GM12875 (cell line): ENCODE results near the gene TMEM138.
"Not testable (repeated sequence)": the region's sequence is repeated elsewhere in the genome, so short reads cannot be mapped to it uniquely, and the experiment has no call there.

ENCODE experiments used
- H3K4me3 ChIP-seq: one replicate; pipeline ENCODE4 v1.5.1; 2011; ENCODE audit warnings: low read depth, low read length, control low read depth
- TF ChIP-seq, protein P1 (sequence below): IDR thresholded peaks from 2 replicates; pipeline ENCODE4 v1.5.1; 2011; ENCODE audit warnings: low read depth, mild to moderate bottlenecking, control low read depth, inconsistent platforms, low read length, moderate library complexity, borderline replicate concordance; ENCODE audit not compliant: insufficient read depth

TMEM138 gene

DNA sequence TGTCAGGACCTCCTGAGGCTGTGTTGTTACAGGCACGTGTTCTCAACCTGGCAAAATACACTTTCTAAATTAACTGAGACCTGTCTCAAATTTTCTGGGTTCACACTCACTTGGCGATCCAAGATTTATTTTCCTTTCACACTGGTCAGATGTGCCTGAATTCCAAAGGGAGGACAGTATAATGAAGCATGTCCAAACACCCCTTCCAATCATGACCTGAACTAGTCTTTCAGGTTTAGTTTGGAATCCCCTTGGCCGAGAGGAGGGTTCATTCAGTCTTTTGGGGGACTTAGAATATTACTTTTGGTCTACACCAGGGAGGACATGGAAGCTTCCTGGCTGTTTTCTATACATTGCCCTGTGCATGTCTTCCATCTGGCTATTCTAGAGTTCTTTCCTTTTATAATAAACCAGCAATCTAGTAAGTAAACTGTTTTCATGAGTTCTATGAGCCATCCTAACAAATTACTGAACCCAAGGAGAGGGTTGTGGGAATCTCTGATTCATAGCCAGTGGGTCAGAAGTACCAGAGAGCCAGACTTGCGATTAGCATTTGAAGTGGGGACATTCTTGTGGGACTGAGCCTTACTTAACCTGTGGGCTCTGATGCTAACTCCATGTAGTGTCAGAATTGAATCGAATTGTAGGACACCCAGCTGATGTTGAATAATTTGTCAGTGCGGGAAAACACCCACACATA is 15.4 kb downstream of the TMEM138 start:
- TF ChIP-seq, protein P1, sequence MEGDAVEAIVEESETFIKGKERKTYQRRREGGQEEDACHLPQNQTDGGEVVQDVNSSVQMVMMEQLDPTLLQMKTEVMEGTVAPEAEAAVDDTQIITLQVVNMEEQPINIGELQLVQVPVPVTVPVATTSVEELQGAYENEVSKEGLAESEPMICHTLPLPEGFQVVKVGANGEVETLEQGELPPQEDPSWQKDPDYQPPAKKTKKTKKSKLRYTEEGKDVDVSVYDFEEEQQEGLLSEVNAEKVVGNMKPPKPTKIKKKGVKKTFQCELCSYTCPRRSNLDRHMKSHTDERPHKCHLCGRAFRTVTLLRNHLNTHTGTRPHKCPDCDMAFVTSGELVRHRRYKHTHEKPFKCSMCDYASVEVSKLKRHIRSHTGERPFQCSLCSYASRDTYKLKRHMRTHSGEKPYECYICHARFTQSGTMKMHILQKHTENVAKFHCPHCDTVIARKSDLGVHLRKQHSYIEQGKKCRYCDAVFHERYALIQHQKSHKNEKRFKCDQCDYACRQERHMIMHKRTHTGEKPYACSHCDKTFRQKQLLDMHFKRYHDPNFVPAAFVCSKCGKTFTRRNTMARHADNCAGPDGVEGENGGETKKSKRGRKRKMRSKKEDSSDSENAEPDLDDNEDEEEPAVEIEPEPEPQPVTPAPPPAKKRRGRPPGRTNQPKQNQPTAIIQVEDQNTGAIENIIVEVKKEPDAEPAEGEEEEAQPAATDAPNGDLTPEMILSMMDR = no peak
- H3K4me3 ChIP-seq = no peak overlapping the region

DNA sequence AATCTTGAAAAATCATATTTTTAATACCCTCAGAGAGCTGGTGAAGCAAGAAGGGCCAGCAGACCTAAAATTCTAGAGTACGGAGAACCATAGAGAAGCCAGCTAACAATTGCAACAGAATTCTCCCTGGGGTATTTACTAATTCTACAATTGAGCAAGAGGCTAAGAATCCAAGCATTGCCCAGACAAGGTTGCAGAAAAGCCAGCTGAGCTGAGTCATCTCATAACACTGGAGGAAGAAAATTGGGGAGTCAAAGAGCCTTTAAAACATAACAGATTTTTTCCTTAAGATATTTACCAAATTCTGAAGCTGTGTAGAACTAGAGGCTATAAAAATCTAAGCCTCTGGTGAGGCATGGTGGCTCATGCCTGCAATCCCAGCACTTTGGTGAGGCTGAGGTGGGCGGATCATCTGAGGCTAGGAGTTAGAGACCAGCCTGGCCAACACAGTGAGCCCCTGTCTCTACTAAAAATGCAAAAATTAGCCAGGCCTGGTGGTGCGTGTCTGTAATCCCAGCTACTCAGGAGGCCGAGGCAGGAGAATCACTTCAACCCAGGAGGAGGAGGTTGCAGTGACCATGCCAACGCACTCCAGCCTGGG is 16.6 kb downstream of the TMEM138 start:
- no peak overlapping the region for H3K4me3 ChIP-seq
- TF ChIP-seq, protein P1 = no peak

- no peak overlapping the region for H3K4me3 ChIP-seq
- TF ChIP-seq, protein P1 = no peak
These were observed 18.7 kb downstream of the TMEM138 start for GRCh38 chr11:61380884-61381283.

DNA sequence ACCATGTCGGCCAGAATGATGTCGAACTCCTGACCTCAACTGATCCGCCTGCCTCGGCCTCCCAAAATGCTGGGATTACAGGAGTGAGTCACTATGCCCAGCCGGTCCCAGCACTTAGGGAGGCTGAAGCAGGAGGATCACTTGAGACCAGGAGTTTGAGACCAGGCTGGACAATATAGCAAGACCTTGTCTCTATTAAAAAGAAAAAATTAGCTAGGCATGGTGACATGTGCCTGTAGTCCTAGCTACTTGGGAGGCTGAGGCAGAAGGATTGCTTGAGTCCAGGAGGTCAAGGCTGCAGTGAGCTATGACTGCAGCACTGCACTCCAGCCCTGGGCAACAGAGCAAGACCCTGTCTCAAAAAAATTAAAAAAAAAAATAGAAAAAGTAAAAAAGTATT is 21.7 kb downstream of the TMEM138 start:
- H3K4me3 ChIP-seq = not testable (repeated sequence)

DNA sequence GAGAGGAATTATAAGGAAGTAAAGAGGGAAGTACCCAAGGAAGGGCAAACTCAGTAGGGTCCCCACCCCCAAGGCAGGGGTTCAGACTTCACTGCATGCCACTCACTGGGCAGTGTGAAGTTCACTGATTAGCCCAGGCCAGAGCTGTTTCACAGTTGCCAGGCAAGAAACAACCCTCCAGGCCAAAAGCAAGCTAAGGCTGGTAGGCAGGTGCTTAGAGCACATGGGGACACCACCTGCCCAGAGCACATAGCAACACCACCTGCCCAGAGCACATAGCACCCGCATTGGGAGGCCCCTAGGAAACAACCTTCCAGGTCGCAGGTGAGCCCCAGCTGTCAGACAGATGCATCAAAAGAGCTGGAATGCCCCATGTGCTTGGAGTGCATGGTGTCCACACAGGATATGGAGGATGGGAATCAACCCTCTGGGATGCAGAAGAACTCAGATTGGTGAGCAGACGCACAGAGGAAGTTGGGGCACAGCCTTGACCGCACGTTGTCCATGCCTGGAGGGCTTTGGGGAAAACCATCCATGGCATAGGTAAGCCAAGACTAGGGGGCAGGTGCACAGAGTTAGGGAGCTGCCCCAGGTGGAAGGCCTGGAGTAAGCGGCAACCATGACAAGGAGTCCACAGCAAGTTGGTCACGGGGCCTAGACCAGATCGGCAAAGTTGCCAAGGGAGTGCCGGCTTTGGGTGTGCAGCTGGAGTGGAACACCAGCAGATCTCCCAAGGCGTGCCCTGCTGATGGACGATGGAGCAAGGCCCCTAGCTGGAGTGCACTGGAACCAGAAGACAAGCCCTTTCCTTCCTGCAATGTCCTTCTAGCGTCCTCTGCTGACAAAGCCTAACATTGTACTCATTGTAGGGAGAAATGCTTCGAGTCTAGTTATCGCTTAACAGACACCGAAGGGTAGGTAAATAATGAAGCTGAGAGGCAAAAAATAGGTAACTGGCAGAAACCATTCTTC is 22.4 kb downstream of the TMEM138 start:
- H3K4me3 ChIP-seq = no peak overlapping the region
- TF ChIP-seq, protein P1 = peak; percentile 45

- TF ChIP-seq, protein P1 = no peak
- H3K4me3 ChIP-seq = no peak overlapping the region
These were observed 28.0 kb downstream of the TMEM138 start for GRCh38 chr11:61390161-61390560.

DNA sequence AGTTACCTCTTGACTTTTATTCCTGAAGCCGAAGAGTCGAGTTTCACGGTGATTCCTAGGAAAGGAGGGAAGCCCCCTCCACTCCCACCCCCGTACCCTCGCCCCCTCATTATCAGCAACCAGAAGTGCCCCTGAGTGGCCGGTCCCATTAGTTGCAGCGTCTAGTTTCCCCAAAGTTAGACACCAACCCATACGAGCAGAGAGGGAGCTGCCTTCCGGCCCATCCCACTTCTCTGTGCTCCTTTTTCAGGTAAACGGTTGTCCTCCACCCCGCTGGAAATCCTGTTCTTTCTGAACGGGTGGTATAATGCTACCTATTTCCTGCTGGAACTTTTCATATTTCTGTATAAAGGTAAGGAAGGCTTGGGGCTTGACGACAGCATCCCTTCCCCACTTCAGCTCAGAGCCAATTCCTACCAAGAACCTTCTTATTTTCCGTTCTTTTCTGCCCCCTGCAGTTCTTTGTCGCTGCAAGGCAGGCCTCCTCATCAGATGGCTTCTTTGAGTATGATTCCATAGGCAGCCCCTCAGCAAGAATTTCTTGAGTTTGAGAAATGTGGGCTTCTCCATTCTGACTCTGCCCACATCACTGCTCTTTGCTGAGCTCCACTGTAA is 30.9 kb downstream of the TMEM138 start:
- TF ChIP-seq, protein P1 = no peak
- peak overlapping the region; percentile 67 for H3K4me3 ChIP-seq
